Measurements from ENCODE around the gene GALNT18.

Gene GALNT18

GRCh38 chr11:11584530-11584810 lies 37.3 kb downstream of the GALNT18 start:
- TF ChIP-seq CTCF (IDR thresholded peaks at IDR 0.05; ENCODE audit: insufficient read depth, low read depth, low read length, missing control alignments) = no peak

GRCh38 chr11:11583801-11584529 lies 37.8 kb downstream of the GALNT18 start:
- no peak for TF ChIP-seq CTCF (IDR thresholded peaks at IDR 0.05; ENCODE audit: insufficient read depth, low read depth, low read length, missing control alignments)
- no peak for DNase-seq (ENCODE audit: low read depth)
- H3K4me3 ChIP-seq (ENCODE audit: low read length) = no peak overlapping the region

More at GRCh38 chr11:11584530-11584810, 37.3 kb downstream of the GALNT18 start:
- H3K4me3 ChIP-seq (ENCODE audit: low read length) = no peak overlapping the region
- DNase-seq (ENCODE audit: low read depth) = peak; percentile 99

- no peak for TF ChIP-seq CTCF (IDR thresholded peaks at IDR 0.05; ENCODE audit: insufficient read depth, low read depth, low read length, missing control alignments)
- no peak for DNase-seq (ENCODE audit: low read depth)
- H3K4me3 ChIP-seq (ENCODE audit: low read length) = no peak overlapping the region
These were observed 39.6 kb downstream of the GALNT18 start for GRCh38 chr11:11582011-11582701.

GRCh38 chr11:11581481-11581880 lies 40.3 kb downstream of the GALNT18 start:
- no peak overlapping the region for H3K4me3 ChIP-seq (ENCODE audit: low read length)
- DNase-seq (ENCODE audit: low read depth) = no peak
- TF ChIP-seq CTCF (IDR thresholded peaks at IDR 0.05; ENCODE audit: insufficient read depth, low read depth, low read length, missing control alignments) = no peak

- no peak overlapping the region for H3K4me3 ChIP-seq (ENCODE audit: low read length)
- DNase-seq (ENCODE audit: low read depth) = peak; percentile 53
- no peak for TF ChIP-seq CTCF (IDR thresholded peaks at IDR 0.05; ENCODE audit: insufficient read depth, low read depth, low read length, missing control alignments)
These were observed 40.9 kb downstream of the GALNT18 start for GRCh38 chr11:11580841-11581411.

- H3K4me3 ChIP-seq (ENCODE audit: low read length) = no peak overlapping the region
- no peak for TF ChIP-seq CTCF (IDR thresholded peaks at IDR 0.05; ENCODE audit: insufficient read depth, low read depth, low read length, missing control alignments)
- no peak for DNase-seq (ENCODE audit: low read depth)
These were observed 41.8 kb downstream of the GALNT18 start for GRCh38 chr11:11580012-11580411.

All from epithelial cell of esophagus (primary cell).